A673 (cell line): ENCODE measurements around the gene FAM20A. TPM values are rescaled to one million over a fixed set of nuclear protein-coding genes. Genes with fewer than 3 reads are reported as not detected.

Source experiments
- BruUV-seq: library from RNA; stranded (reverse); fragments of 400-500 nt; replicated peaks from 2 replicates; lab custom pipeline; 2021; lab: Mats Ljungman, UMichigan
- CTCF ChIA-PET: fragments of 300-600 bp; sonication (Branson Sonifier 250); formaldehyde crosslinking; loops from one replicate; lab custom pipeline; 2022; ENCODE audit warnings: antibody characterized with exemption; lab: Charles Lee
- POLR2A ChIA-PET: fragments of 300-600 bp; sonication (Branson Sonifier 250); formaldehyde crosslinking; loops from one replicate; lab custom pipeline; 2022; ENCODE audit warnings: antibody characterized with exemption; ENCODE audit not compliant: low non-redundant PET; lab: Charles Lee
- DNase-seq: peaks from one replicate; pipeline ENCODE4 v3.0.0-alpha.2; 2015; ENCODE audit warnings: low spot score
- H3K27ac ChIP-seq: fragments of 200-600 bp; sonication (generic); 2 replicates; pipeline ENCODE4 v1.5.1; 2016; ENCODE audit warnings: mixed run types, low read depth, mild to moderate bottlenecking, mixed read lengths, antibody characterized with exemption, low read length; ENCODE audit not compliant: poor library complexity, severe bottlenecking
- H3K27me3 ChIP-seq: fragments of 200-600 bp; sonication (generic); replicated peaks from 2 replicates; pipeline ENCODE4 v1.6.1; 2017; ENCODE audit warnings: mixed run types, low read depth, mild to moderate bottlenecking, mixed read lengths, antibody characterized with exemption, low read length; ENCODE audit not compliant: insufficient read depth, poor library complexity
- H3K36me3 ChIP-seq: fragments of 200-600 bp; sonication (generic); 2 replicates; pipeline ENCODE4 v1.6.1; 2016; ENCODE audit warnings: mixed run types, mild to moderate bottlenecking, mixed read lengths, antibody characterized with exemption, low read length; ENCODE audit not compliant: insufficient read depth, poor library complexity, severe bottlenecking
- H3K4me1 ChIP-seq: fragments of 200-600 bp; sonication (generic); 2 replicates; pipeline ENCODE4 v1.6.1; 2017; ENCODE audit warnings: mixed run types, mild to moderate bottlenecking, mixed read lengths, antibody characterized with exemption, low read length; ENCODE audit not compliant: insufficient read depth, poor library complexity, severe bottlenecking
- H3K4me3 ChIP-seq: fragments of 200-600 bp; sonication (generic); 2 replicates; pipeline ENCODE4 v1.5.1; 2016; ENCODE audit warnings: low read depth, mixed run types, mild to moderate bottlenecking, mixed read lengths, low read length; ENCODE audit not compliant: poor library complexity, severe bottlenecking
- H3K9me3 ChIP-seq: fragments of 200-600 bp; sonication (generic); 2 replicates; pipeline ENCODE4 v1.6.1; 2016; ENCODE audit warnings: mixed run types, low read depth, mild to moderate bottlenecking, mixed read lengths, antibody characterized with exemption, low read length; ENCODE audit not compliant: poor library complexity, severe bottlenecking
- EZH2 ChIP-seq: fragments of 200-600 bp; sonication (generic); IDR thresholded peaks from 2 replicates; pipeline ENCODE4 v1.6.1; 2017; ENCODE audit warnings: borderline replicate concordance, low read depth, mild to moderate bottlenecking, mixed read lengths, antibody characterized with exemption, low read length; ENCODE audit not compliant: poor library complexity, severe bottlenecking
- intact Hi-C: fragments of 100-400 bp; cut with micrococcal nuclease; formaldehyde crosslinking; loops from one replicate; pipeline ENCODE4 v1.10.0; 2022; ENCODE audit not compliant: unreplicated experiment
- total RNA-seq: library from RNA; stranded (reverse); gene quantifications from 2 replicates; pipeline ENCODE4 v1.2.3, GENCODE V29; 2021
- TF ChIP-seq, protein P1 (sequence below): fragments of 300-800, 200-600 bp; sonication (generic); conservative IDR thresholded peaks from 2 replicates; pipeline ENCODE4 v1.5.1; 2017; ENCODE audit warnings: low read depth, mild to moderate bottlenecking, antibody characterized with exemption, low read length, moderate library complexity, mixed read lengths

Gene FAM20A
- total RNA-seq, 1 experiment from 2014 or later, result not detected

- no peak overlapping the region for H3K4me3 ChIP-seq
- H3K4me1 ChIP-seq, result no peaks in the 10 kb centered on the region
- no peak overlapping the region for H3K27ac ChIP-seq
- intact Hi-C loops, result no loop called here
- CTCF ChIA-PET, result no interaction called here
- TF ChIP-seq, protein P1, sequence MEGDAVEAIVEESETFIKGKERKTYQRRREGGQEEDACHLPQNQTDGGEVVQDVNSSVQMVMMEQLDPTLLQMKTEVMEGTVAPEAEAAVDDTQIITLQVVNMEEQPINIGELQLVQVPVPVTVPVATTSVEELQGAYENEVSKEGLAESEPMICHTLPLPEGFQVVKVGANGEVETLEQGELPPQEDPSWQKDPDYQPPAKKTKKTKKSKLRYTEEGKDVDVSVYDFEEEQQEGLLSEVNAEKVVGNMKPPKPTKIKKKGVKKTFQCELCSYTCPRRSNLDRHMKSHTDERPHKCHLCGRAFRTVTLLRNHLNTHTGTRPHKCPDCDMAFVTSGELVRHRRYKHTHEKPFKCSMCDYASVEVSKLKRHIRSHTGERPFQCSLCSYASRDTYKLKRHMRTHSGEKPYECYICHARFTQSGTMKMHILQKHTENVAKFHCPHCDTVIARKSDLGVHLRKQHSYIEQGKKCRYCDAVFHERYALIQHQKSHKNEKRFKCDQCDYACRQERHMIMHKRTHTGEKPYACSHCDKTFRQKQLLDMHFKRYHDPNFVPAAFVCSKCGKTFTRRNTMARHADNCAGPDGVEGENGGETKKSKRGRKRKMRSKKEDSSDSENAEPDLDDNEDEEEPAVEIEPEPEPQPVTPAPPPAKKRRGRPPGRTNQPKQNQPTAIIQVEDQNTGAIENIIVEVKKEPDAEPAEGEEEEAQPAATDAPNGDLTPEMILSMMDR, result no peak
- no peak for TF ChIP-seq EZH2
- no peaks in the 10 kb centered on the region for H3K27me3 ChIP-seq
- no peak for DNase-seq
- H3K9me3 ChIP-seq, result no peaks in the 10 kb centered on the region
- POLR2A ChIA-PET, result no interaction called here
- H3K36me3 ChIP-seq, result no peaks in the 10 kb centered on the region
- no TSS peak for BruUV-seq
Observed at GRCh38 chr17:68576137-68576536, 25.0 kb downstream of the FAM20A start.

- no peak for DNase-seq
- no TSS peak for BruUV-seq
- CTCF ChIA-PET, result interaction anchor here (0.7 kb wide), 1 partner anchor 66 kb away, joined by 4 read pairs; no protein-coding TSS in a partner anchor
- intact Hi-C loops, result no loop called here
- no peaks in the 10 kb centered on the region for H3K4me1 ChIP-seq
- no peak overlapping the region for H3K4me3 ChIP-seq
- no peaks in the 10 kb centered on the region for H3K9me3 ChIP-seq
- H3K36me3 ChIP-seq, result no peaks in the 10 kb centered on the region
- TF ChIP-seq, protein P1, result no peak
- no peak for TF ChIP-seq EZH2
- POLR2A ChIA-PET, result no interaction called here
- H3K27me3 ChIP-seq, result no peaks in the 10 kb centered on the region
- H3K27ac ChIP-seq, result no peak overlapping the region
Observed at GRCh38 chr17:68573338-68573737, 27.8 kb downstream of the FAM20A start.

GRCh38 chr17:68572138-68572842 lies 28.9 kb downstream of the FAM20A start:
- Histone ChIP-seq H3K9me3 (no peaks in the 10 kb centered on the region), H3K27me3 (no peaks in the 10 kb centered on the region), H3K4me1 (no peaks in the 10 kb centered on the region), H3K4me3 (no peak overlapping the region), H3K36me3 (no peaks in the 10 kb centered on the region), H3K27ac (no peak overlapping the region)
- ChIA-PET POLR2A (no interaction called here), CTCF (no interaction called here)
- TF ChIP-seq EZH2, result no peak
- TF ChIP-seq, protein P1, result no peak
- intact Hi-C loops, result no loop called here
- DNase-seq, result no peak
- BruUV-seq, result no TSS peak
